HG03175 (cell line): ENCODE results near the gene NCAM1.

Experiments used
- ATAC-seq: cut with Tn5 transposase; IDR thresholded peaks from one replicate; pipeline ENCODE4 v1.9.1; 2021; ENCODE audit warnings: mild to moderate bottlenecking, moderate library complexity; ENCODE audit not compliant: unreplicated experiment

The NCAM1 gene

GRCh38 chr11:113162592-113162962 is 201.4 kb downstream of the NCAM1 start:
- ATAC-seq, result no peak

GRCh38 chr11:113163291-113164030 is 202.2 kb downstream of the NCAM1 start:
- ATAC-seq, result no peak

- ATAC-seq, result no peak
Observed at GRCh38 chr11:113166280-113166679, 205.1 kb downstream of the NCAM1 start.

GRCh38 chr11:113167599-113167998 is 206.4 kb downstream of the NCAM1 start:
- no peak for ATAC-seq

- ATAC-seq, result no peak
Observed at GRCh38 chr11:113168354-113169342, 207.4 kb downstream of the NCAM1 start.

GRCh38 chr11:113172382-113172951 is 211.2 kb downstream of the NCAM1 start:
- ATAC-seq, result no peak

- ATAC-seq, result no peak
Observed at GRCh38 chr11:113173126-113173525, 211.9 kb downstream of the NCAM1 start.

- no peak for ATAC-seq
Observed at GRCh38 chr11:113174882-113175281, 213.7 kb downstream of the NCAM1 start.

GRCh38 chr11:113176599-113177360 is 215.6 kb downstream of the NCAM1 start:
- no peak for ATAC-seq

- ATAC-seq, result no peak
Observed at GRCh38 chr11:113177671-113178070, 216.5 kb downstream of the NCAM1 start.

GRCh38 chr11:113178381-113179070 is 217.3 kb downstream of the NCAM1 start:
- ATAC-seq, result no peak

GRCh38 chr11:113179181-113179704 is 218.0 kb downstream of the NCAM1 start:
- no peak for ATAC-seq

- no peak for ATAC-seq
Observed at GRCh38 chr11:113181094-113181493, 219.9 kb downstream of the NCAM1 start.

- ATAC-seq, result no peak
Observed at GRCh38 chr11:113182288-113182687, 221.1 kb downstream of the NCAM1 start.

GRCh38 chr11:113184498-113184897 is 223.3 kb downstream of the NCAM1 start:
- ATAC-seq, result no peak

GRCh38 chr11:113188371-113188834 is 227.2 kb downstream of the NCAM1 start:
- no peak for ATAC-seq

GRCh38 chr11:113189909-113190667 is 228.9 kb downstream of the NCAM1 start:
- ATAC-seq, result no peak

- no peak for ATAC-seq
Observed at GRCh38 chr11:113192121-113192925, 231.1 kb downstream of the NCAM1 start.
